NCI-H1417 treated with DMSO at 0.1 percent for 48 hours (cell line): ENCODE data around the gene PTPN14.

Source experiments
- DNase-seq: peaks from one replicate; lab custom pipeline; 2025; lab: John Stamatoyannopoulos, UW

Gene PTPN14

GRCh38 chr1:214568328-214568727 is 16.9 kb upstream of the PTPN14 start:
- DNase-seq = no peak

GRCh38 chr1:214567481-214567980 is 16.1 kb upstream of the PTPN14 start:
- DNase-seq = no peak

- no peak for DNase-seq
Observed at GRCh38 chr1:214566158-214567104, 15.0 kb upstream of the PTPN14 start.

- DNase-seq = no peak
Observed at GRCh38 chr1:214565310-214565709, 13.9 kb upstream of the PTPN14 start.

GRCh38 chr1:214563881-214564280 is 12.5 kb upstream of the PTPN14 start:
- DNase-seq = no peak

- no peak for DNase-seq
Observed at GRCh38 chr1:214557952-214558735, 6.7 kb upstream of the PTPN14 start.

- no peak for DNase-seq
Observed at GRCh38 chr1:214553142-214553710, 1.8 kb upstream of the PTPN14 start.

- DNase-seq = no peak
Observed at GRCh38 chr1:214552174-214552608, 789 bp upstream of the PTPN14 start.

GRCh38 chr1:214550857-214551435 is 456 bp downstream of the PTPN14 start:
- DNase-seq = no peak

- DNase-seq = no peak
Observed at GRCh38 chr1:214550013-214550856, 1.2 kb downstream of the PTPN14 start.

GRCh38 chr1:214549604-214550003 is 1.8 kb downstream of the PTPN14 start:
- no peak for DNase-seq

- no peak for DNase-seq
Observed at GRCh38 chr1:214548988-214549387, 2.4 kb downstream of the PTPN14 start.

GRCh38 chr1:214548271-214548670 is 3.1 kb downstream of the PTPN14 start:
- DNase-seq = no peak

GRCh38 chr1:214547747-214548146 is 3.7 kb downstream of the PTPN14 start:
- DNase-seq = no peak

GRCh38 chr1:214546886-214547641 is 4.3 kb downstream of the PTPN14 start:
- no peak for DNase-seq

- no peak for DNase-seq
Observed at GRCh38 chr1:214546084-214546483, 5.3 kb downstream of the PTPN14 start.

- DNase-seq = no peak
Observed at GRCh38 chr1:214545293-214545692, 6.1 kb downstream of the PTPN14 start.

GRCh38 chr1:214544791-214545190 is 6.6 kb downstream of the PTPN14 start:
- DNase-seq = no peak

- DNase-seq = no peak
Observed at GRCh38 chr1:214542275-214543199, 8.9 kb downstream of the PTPN14 start.
